HG03558 (cell line): ENCODE measurements around the gene PANK4.

Experiments
- ATAC-seq: cut with Tn5 transposase; IDR thresholded peaks from one replicate; pipeline ENCODE4 v1.9.1; 2021; ENCODE audit warnings: moderate number of reproducible peaks; ENCODE audit not compliant: unreplicated experiment; ENCODE audit errors: extremely low read depth

The PANK4 gene

GRCh38 chr1:2502661-2503553 lies 23.5 kb downstream of the PANK4 start:
- ATAC-seq, result no peak

DNA sequence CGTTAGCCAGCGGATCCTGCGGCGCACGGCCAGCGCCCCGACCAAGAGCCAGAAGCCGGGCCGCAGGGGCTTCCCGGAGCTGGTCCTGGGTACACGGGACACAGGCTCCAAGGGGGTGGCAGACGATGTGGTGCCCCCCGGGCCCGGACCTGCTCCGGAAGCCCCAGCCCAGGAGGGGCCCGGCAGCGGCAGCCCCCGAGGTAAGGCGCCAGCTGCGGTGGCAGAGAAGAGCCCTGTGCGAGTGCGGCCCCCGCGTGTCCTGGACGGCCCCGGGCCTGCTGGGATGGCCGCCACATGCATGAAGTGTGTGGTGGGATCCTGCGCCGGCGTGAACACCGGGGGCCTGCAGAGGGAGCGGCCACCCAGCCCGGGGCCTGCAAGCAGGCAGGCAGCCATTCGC lies 24.2 kb downstream of the PANK4 start:
- no peak for ATAC-seq

DNA sequence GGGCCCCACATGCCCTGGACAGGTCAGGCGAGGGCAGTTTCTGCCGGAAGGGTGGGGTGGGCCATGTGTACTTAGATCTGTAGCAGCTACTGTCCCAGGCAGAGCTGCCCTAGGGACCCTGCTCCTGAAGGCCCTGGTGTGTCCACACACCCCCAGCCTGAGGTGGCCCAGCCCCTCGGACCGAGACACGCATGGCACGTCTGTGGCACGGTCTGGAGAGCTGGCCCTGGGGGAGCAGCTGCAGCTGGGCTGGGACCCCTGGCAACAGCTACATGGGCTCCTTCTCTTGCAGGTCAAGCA lies 24.6 kb downstream of the PANK4 start:
- ATAC-seq, result no peak

GRCh38 chr1:2501041-2501819 lies 25.2 kb downstream of the PANK4 start:
- ATAC-seq, result no peak

- no peak for ATAC-seq
Measured at GRCh38 chr1:2499986-2500596, 26.3 kb downstream of the PANK4 start.

- ATAC-seq, result no peak
Measured at GRCh38 chr1:2499260-2499659, 27.1 kb downstream of the PANK4 start.

DNA sequence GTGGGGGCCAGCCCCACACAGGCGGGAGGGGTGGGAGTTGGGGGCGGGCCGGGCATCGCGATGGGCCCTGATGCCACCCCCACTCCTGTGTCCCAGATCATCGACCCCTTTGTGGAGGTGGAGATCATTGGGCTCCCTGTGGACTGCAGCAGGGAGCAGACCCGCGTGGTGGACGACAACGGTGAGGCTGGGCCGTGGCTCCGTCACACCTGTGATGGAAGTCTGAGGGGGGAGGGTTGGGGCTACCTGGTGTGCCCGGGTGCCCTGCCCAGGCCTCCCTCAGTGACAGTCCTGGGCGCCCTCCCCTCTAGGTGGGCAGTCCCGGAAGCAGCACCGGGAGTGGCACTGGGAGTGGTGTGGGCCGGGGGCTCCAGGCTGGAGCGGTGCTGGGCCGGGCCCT lies 27.7 kb downstream of the PANK4 start:
- no peak for ATAC-seq

GRCh38 chr1:2497891-2498290 lies 28.5 kb downstream of the PANK4 start:
- no peak for ATAC-seq

- no peak for ATAC-seq
Measured at GRCh38 chr1:2496746-2497145, 29.6 kb downstream of the PANK4 start.

DNA sequence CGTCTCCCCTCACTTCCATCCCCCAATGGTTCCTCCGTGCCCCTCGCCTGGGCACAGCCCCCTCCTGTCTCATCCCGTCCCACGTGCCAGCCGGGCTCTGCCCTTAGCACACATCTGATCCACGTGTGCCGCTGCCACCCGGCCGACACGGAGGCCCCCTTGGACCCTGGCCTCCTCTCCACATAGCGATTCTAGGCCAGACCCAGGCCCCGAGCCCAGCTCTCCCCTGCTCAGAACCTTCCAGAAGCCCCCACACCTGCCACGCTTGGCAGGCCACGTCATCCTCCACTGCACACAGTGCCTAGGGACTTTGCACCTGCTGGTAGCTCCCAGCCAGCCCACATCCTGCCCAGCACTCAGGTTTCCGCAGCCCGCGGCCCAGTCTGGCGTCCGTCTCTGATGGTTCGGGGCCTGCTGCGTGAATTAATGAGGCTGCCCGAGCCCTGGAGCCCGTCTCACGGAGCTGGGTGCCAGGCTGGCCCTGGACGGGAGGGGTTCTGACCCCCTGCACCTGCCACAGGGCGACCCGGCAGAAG lies 30.2 kb downstream of the PANK4 start:
- no peak for ATAC-seq

- ATAC-seq, result no peak
Measured at GRCh38 chr1:2495546-2495945, 30.9 kb downstream of the PANK4 start.

DNA sequence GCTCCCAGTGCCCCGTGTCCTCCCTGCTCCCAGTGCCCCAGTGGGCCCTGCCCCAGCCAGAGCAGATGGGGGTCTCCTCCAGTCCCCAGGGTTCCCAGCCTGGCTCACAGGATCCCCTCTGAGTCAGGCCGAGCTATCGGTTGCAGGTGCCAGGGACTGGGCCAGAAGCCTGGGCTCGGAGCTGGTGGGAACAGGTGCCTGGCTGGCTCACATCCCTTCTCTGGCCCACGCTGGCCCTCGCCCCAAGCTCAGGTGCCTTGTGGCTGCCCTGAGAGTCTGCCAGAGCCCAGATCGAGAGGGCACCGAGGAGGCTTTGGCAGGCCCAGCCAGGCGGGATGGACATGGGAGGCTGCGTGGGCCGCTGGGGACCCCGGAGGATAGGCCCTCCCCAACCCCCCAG lies 31.4 kb downstream of the PANK4 start:
- ATAC-seq, result no peak

DNA sequence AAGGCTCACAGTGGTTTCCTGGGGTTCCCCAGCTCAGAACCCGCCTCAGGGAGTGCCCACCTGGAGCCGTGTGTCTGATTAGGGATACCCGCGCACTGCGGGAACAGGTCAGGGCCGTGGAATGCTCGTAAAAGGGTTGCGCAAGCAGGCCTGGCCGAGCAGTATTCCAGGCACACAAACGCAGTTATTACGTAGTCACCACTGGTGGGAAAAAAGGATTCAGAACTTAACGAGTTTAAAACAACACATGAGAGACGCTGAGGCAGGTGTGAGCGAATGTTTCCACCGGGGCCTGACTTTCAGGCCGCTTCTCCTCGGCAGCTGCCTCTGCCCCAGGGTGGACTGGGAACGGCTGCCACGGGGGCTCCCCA lies 32.1 kb downstream of the PANK4 start:
- ATAC-seq, result no peak

DNA sequence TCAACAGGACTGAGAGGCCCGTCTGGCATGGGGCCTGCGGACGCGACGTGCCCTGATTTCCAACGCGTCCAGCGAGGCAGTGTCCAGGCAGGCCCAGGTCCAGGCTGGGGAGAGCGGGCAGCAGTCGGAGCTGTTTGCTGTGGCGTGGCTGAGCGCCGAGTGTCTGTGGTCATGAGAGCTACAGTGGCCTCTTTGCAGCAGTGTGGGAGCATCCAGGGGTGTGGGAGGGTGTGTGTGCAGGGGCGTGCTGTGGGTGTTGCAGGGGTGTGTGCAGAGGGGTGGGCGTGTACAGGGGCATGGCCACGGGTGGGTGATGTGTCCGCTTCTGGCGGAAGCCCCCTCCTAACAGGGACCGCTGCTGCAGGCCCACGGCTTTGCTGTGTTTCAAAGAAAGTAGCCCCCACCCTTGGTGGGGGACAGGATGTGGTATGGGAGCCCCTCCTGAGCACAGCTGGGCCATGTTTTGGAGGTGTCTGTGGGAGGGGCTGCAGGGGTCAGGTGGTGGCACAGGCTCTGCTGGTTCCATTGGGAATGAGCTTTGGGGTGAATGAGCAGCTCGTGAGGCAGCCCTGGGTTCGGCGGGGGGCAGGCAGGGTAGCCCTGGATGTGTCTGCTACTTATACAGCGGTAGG lies 32.6 kb downstream of the PANK4 start:
- no peak for ATAC-seq

DNA sequence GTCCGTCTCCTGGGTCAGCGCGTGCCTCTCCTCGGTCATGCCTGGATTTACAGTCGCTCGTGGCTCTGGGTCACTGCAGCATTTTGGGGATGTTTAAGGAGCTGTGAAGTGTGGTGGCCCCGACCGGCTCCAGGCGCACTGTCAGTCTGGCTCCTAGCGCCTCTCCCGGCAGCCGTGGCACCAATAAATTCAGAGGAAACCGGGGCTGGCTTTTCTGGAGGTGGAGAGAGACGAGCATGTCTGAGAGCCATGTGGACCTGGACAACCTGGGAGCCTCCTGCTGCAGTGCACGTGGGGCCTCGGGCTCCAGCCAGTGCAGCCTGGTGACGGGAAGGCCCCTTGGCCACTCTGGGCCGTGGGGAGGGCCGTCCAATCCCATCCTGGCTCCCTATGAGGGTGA lies 33.2 kb downstream of the PANK4 start:
- ATAC-seq, result no peak

DNA sequence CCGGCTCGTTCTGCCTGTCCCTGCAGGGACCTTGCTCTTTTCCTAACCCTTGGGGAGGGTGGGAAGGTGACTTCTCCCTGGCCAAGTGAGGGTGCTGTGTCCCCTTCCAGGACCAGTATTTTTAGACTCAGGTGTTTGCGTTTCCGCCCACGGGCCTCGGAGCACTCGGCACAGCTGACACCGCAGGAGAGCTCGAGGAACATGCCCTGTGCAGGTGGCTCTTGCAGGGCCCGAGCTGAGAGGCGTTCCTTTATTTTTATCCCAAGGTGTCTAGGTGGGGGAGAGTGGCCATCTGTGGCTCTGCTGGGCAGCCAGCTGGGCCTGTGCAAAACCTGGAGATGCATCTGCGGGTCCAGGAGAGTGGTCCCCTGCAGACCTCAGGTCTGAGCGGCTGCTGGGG lies 34.3 kb downstream of the PANK4 start:
- ATAC-seq, result no peak

DNA sequence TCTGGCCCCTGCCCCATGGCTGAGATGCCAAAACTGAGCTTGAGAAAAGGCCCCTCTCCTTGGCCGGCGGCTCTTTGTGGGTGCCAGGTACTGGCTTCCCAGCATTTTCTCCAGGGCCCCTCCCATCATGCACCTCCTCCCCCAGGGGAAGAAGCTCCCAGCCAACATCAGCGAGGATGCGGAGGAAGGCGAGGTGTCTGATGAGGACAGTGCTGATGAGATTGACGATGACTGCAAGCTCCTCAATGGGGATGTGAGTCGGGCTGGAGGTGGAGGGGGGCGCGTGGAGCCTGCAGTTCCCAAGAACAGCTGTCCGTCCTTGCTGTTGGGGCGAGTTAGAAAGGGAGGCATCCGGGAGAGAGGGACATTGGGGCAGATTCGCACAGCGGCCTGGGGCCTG lies 36.8 kb downstream of the PANK4 start:
- ATAC-seq, result no peak

- ATAC-seq, result no peak
Measured at GRCh38 chr1:2488688-2489087, 37.7 kb downstream of the PANK4 start.

DNA sequence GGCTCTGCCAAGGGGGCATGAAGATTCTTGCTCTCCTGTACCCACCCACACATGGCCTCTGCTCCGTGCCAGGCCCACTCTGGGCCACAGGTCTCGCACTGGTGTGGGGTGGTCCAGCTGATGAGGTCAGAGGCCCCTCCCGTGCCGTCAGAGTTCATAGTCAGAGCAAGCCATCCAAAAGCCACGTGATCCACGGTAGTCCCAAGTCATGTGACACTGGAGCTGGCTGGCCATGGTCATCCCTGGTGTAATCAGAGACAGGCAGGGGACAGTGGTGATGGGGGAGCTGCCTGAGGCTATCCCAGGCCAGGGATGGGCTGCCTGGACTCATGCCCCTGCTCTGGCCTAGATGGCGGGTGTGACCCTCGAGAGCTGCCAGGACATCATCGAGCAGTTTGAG lies 39.8 kb downstream of the PANK4 start:
- ATAC-seq, result no peak

GRCh38 chr1:2486041-2486440 lies 40.4 kb downstream of the PANK4 start:
- ATAC-seq, result no peak

DNA sequence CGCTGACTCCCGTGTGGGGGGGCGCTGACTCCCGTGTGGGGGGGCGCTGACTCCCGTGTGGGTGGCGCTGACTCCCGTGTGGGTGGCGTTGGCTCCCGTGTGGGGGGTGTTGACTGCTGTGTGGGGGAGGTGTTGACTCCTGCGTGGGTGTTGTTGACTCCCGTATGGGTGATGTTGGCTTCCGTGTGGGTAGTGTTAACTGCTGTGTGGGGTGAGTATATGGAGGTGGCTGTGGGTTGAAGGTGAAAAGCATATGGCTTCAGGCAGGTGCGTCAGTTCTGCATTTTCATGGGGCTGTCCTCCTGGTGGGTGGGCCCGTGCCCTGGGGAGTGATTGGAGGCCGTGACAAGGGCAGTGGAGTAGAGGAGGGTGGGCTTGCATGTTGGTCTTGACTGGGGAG lies 42.4 kb downstream of the PANK4 start:
- no peak for ATAC-seq
